NCI-H2107 (cell line): ENCODE results near the gene HNMT.
"Not testable (repeated sequence)": the region's sequence is repeated elsewhere in the genome, so short reads cannot be mapped to it uniquely, and the experiment has no call there.

Experiments
- DNase-seq: peaks from one replicate; lab custom pipeline; 2025; lab: John Stamatoyannopoulos, UW

HNMT gene

DNA sequence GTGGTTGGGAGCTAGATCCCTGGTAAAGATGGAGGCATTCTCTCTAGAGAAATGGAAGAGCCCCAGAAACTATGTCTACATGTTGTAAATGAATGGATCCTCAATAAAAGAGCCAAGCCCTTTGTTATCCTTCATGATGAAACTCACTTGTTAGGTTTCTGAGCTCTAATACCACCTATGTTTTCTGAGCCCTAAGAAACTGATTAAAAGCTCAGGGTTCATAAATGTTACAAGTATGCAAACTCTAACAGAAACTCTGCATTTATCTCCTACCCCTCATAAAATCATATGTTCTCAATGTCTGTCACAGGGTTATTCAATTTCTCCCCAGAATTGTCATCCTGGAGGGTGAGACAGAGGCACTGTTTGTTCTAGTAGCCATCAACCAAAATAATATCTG, 18.0 kb upstream of the HNMT start:
- no peak for DNase-seq

- DNase-seq = no peak
These were observed 17.1 kb upstream of the HNMT start for GRCh38 chr2:137947032-137947727.

DNA sequence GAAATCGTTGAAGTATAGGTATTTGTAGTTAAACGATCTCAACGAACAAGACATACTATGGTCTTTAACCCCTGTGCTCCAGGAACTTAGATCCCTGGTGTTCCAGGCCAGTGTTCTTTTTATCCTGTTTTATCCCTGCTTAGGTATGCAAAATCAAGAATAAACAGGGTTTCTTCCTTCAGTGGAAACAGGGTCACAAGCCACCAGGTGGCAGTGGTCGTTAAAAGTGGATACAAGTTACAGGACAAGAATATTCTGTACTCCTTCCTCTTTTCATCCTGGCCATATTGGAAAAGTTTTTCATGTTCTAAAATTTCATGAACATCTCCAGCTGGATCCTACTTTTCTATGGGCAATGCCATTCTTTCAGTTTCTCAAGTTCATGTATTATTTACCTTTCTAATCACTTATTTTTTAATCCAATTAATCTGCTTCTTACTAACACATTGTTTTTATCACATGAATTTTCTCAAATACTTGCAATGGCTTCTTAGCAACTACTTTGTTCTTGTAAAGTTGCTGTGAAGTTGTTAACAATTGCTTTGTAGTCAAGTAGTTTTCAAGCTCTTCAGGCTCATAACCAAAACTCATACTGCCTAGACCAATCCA, 16.4 kb upstream of the HNMT start:
- peak; percentile 12 for DNase-seq

- no peak for DNase-seq
These were observed 15.4 kb upstream of the HNMT start for GRCh38 chr2:137948894-137949293.

- DNase-seq = no peak
These were observed 14.0 kb upstream of the HNMT start for GRCh38 chr2:137950238-137950637.

- DNase-seq = no peak
These were observed 12.7 kb upstream of the HNMT start for GRCh38 chr2:137951586-137951985.

- DNase-seq = no peak
These were observed 11.6 kb upstream of the HNMT start for GRCh38 chr2:137952586-137953129.

- DNase-seq = no peak
These were observed 8.7 kb upstream of the HNMT start for GRCh38 chr2:137955536-137955935.

- DNase-seq = no peak
These were observed 7.2 kb upstream of the HNMT start for GRCh38 chr2:137957033-137957432.

- no peak for DNase-seq
These were observed 5.1 kb upstream of the HNMT start for GRCh38 chr2:137959166-137959565.

GRCh38 chr2:137960223-137960622, 4.0 kb upstream of the HNMT start:
- no peak for DNase-seq

DNA sequence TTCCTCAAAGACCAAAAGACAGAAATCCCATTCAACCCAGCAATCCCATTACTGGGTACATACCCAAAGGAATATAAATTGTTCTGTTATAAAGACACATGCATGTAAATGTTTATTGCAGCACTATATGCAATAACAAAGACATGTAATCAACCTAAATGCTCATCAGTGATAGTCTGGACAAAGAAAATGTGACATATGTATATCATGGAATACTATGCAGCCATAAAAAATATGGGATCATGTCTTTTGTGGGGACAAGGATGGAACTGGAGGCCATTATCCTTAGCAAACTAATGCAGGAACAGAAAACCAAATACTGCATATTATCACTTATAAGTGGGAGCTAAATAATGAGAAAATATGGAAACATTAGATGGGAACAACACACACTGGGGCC, 2.7 kb upstream of the HNMT start:
- no peak for DNase-seq

GRCh38 chr2:137963535-137964065, 673 bp upstream of the HNMT start:
- DNase-seq = no peak

DNA sequence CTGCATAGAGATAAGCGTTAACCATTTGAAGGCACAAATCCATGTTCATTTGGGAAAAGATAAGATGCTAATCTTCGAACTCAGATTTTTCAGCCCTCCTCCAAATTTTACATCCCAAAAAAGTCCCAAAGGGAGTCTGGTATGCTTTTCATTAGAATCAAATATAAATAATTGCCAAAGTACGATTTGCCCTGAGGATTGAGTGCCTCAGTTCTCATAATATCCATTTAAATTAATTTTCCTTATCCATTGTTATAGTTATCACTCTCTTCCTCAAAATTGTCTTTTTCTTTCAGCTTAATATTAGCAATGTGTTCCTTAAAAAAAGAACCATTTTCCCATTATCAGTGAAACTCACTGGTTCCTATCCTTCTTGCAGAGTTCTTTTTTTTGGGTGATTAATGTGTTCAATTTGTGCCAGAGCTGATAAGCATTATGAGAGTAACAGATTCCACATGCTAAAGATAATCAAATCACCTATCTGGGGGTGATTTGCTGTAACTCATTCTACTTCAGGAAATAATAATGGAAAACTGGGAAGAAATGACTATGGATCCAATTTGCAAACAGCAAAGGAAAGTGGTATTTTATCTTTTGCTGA, 686 bp downstream of the HNMT start:
- DNase-seq = no peak

DNA sequence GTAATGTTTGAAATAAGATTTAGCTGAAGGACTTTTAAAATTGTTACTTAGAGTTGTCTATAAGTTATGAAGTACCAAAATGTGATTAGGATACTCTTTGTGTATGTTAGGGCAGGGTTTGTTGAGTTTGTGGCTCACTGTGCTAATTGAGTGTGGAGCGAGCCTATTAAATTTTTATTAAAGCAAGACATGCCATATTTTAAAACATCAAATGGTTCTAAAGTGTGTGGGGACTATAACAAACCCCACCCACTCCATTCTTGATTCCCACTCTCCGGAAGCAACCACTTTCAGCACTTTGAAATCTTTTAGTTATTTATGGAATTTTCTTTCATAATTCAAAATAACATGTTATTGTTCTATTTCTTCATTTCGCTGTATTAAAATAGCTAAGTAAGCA, 1.8 kb downstream of the HNMT start:
- DNase-seq = no peak

DNA sequence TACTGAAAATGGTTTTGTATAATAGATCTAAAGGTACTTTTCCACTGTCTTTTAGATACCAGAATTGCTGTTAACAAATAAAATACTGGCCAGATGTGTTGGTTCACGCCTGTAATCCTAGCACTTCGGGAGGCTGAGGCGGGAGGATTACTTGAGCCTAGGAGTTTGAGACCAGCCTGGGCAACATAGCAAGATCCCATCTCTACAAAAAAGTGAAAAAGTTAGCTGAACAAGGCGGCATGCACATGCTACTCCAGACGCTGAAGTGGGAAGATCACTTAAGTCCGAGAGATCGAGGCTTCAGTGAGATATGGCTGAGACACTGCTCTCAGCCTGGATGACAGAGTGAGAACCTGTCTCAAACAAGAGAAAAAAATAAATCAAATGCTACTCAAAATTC, 2.8 kb downstream of the HNMT start:
- no peak for DNase-seq

DNA sequence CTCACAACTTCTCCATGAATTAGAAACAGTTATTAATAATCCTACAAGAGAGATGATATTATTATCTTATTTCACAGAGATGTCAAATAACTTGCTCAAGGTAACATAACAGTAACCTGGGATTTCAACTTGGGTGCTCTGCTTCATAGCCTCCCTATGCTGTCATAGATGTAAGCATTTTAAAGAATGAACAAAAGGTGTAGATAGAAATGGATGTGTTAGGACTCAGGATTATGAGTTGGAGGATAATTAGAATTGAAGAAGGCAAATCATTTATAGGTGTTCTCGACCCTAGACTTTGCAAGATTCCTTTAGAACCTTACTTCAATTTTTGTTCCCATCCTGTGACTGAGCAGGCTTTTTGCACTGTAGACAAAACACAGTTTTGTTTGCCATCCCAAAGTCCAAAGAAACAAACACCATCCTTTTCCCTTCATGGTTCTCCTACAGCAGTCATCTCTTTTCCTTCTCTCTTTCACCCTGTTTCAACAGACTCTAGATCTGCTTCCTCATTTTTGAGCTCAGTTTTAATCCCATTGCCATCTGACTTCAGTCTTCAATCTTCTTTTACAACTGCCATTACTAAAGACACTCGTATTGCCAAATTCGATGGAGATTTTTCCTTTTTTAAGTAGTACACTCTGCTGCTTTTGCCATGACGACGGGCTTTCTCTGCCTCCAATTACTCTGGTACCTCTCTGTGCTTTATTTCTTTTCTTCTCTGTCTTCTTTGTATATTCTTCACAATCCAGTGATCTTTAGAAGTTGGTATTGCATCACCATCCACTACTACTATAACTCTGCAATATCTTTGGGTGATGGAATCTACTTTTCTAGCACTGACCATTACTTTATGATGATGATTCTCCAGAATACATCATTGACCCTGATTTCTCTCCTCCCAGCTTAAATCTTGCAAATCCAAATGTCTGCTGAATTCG, 4.5 kb downstream of the HNMT start:
- no peak for DNase-seq

DNA sequence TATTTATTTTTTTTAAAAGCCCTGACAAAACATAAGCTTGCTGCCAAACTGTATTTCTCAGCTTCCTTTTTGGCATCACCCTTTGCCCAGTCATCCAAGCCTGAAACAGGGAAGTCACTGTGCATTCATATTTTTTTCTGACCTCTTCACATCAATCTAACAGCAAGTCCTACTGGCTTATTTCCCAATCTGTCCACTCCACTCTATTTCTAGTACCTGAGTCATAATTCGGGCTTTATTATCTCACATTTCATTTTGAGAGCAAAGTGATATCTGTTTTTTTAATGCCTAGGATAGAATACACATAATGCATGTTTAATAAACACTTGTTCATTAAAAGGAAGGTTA, 5.1 kb downstream of the HNMT start:
- DNase-seq = no peak

DNA sequence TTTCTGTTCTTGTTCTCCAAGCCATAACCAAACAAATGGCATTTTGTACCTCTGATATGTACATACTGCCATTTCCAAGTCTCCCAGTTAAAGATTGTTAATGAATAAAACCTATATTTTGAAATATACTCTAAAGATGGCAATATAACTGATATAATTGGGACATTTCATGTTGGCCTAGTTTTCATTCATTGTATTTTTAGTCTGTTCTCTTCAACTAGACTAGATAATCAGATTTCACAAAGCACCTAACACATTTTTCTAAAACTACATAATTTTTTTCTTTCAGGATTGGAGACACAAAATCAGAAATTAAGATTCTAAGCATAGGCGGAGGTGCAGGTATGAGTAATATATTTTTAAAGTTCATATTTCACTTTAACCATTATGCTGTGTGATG, 5.6 kb downstream of the HNMT start:
- no peak for DNase-seq

GRCh38 chr2:137971259-137971658, 7.0 kb downstream of the HNMT start:
- not testable (repeated sequence) for DNase-seq

GRCh38 chr2:137973280-137973679, 9.0 kb downstream of the HNMT start:
- no peak for DNase-seq
